HepG2 (cell line): ENCODE measurements around the gene ARID5B. TPM values are rescaled to one million over a fixed set of nuclear protein-coding genes. Genes with fewer than 3 reads are reported as not detected.

ENCODE experiments used
- ATAC-seq: fragments of 200-7000 bp; cut with Tn5 transposase; 3 replicates; pipeline ENCODE4 v1.9.1; 2020; ENCODE audit warnings: mild to moderate bottlenecking, moderate library complexity
- BruUV-seq: library from RNA; stranded (reverse); fragments of 400-500 nt; replicated peaks from 2 replicates; lab custom pipeline; 2021; lab: Mats Ljungman, UMichigan
- CTCF ChIA-PET: fragments of 300-600 bp; formaldehyde crosslinking; extraction: SDS; loops from one replicate; lab custom pipeline; 2021; ENCODE audit warnings: low total read pairs, inconsistent platforms, low intra/inter-chr PET ratio; lab: Yijun Ruan, JAX
- POLR2A ChIA-PET: fragments of 350-600 bp; sonication (Branson Sonifier 250); formaldehyde crosslinking; loops from one replicate; lab custom pipeline; 2020; ENCODE audit warnings: antibody characterized with exemption, inconsistent platforms; lab: Yijun Ruan, JAX
- DNase-seq: peaks from one replicate; pipeline ENCODE4 v3.0.0-alpha.2; 2015; ENCODE audit warnings: low spot score
- FAIRE-seq: peaks from 3 replicates; lab custom pipeline; 2011; peaks lifted over from hg19 to GRCh38; lab: Jason Lieb, UNC
- H2AFZ ChIP-seq: one replicate; pipeline ENCODE4 v1.6.1; 2011; ENCODE audit warnings: low read length, inconsistent platforms
- H3K27ac ChIP-seq: fragments of 300-600 bp; 3 replicates; pipeline ENCODE4 v1.8.0; 2011; ENCODE audit warnings: mixed run types, mild to moderate bottlenecking, mixed read lengths, low read length, inconsistent platforms; ENCODE audit not compliant: insufficient read depth; ENCODE audit errors: extremely low read length
- H3K27me3 ChIP-seq, 2 experiments: fragments of 200-600 bp in 1 of 2; 2 replicates in 1 of 2; 3 replicates in 1 of 2; pipeline versions ENCODE4 v1.6.0 to v1.8.0; 2011; ENCODE audit warnings: low read length in 2 of 2, mild to moderate bottlenecking in 2 of 2, moderate library complexity in 2 of 2, inconsistent platforms in 1 of 2; ENCODE audit not compliant: insufficient read depth in 2 of 2, control insufficient read depth in 1 of 2
- H3K36me3 ChIP-seq, 2 experiments: fragments of 200-600 bp in 1 of 2; replicated peaks in 1 of 2; 2 replicates in 1 of 2; 3 replicates in 1 of 2; pipeline versions ENCODE4 v1.5.1 to v1.8.0; 2011; ENCODE audit warnings: low read length in 2 of 2, inconsistent platforms in 1 of 2; ENCODE audit not compliant: insufficient read depth in 2 of 2, control insufficient read depth in 1 of 2
- H3K4me1 ChIP-seq: 2 replicates; pipeline ENCODE4 v1.5.1; 2012; ENCODE audit warnings: low read length, inconsistent platforms; ENCODE audit not compliant: insufficient read depth
- H3K4me2 ChIP-seq: 2 replicates; pipeline ENCODE4 v1.6.0; 2011; ENCODE audit warnings: low read depth, low read length, inconsistent platforms
- H3K4me3 ChIP-seq, 3 experiments: fragments of 200-600 bp in 1 of 3; sonication (generic), shearing (Covaris generic) in 1 of 3; replicated peaks in 1 of 3; 2 replicates each; pipeline ENCODE4 v1.5.1; 2011 to 2016; ENCODE audit warnings: low read length in 3 of 3, inconsistent platforms in 2 of 3, low read depth in 2 of 3, mild to moderate bottlenecking in 2 of 3, control low read depth in 1 of 3, mixed read lengths in 1 of 3; ENCODE audit not compliant: insufficient read depth in 1 of 3
- H3K79me2 ChIP-seq: one replicate; pipeline ENCODE4 v1.6.1; 2011; ENCODE audit warnings: low read length, inconsistent platforms; ENCODE audit not compliant: insufficient read depth
- H3K9ac ChIP-seq: 2 replicates; pipeline ENCODE4 v1.6.0; 2011; ENCODE audit warnings: mild to moderate bottlenecking, low read depth, low read length, inconsistent platforms; ENCODE audit not compliant: insufficient read depth
- H3K9me3 ChIP-seq: 2 replicates; pipeline ENCODE4 v1.5.1; 2012; ENCODE audit warnings: mild to moderate bottlenecking, low read length
- H4K20me1 ChIP-seq: 2 replicates; pipeline ENCODE4 v1.6.0; 2011; ENCODE audit warnings: inconsistent platforms, mild to moderate bottlenecking, low read length, moderate library complexity; ENCODE audit not compliant: insufficient read depth
- AHR ChIP-seq: IDR thresholded peaks from 2 replicates; pipeline ENCODE4 v1.6.1; 2018; ENCODE audit warnings: missing genetic modification reagents, missing compliant biosample characterization
- ATAD3A ChIP-seq: sonication (generic); formaldehyde crosslinking; IDR thresholded peaks from 2 replicates; pipeline ENCODE4 v1.4.0; 2020; ENCODE audit warnings: missing genetic modification reagents
- FOXK2 ChIP-seq: fragments of 450-650 bp; IDR thresholded peaks from 2 replicates; pipeline ENCODE4 v1.6.1; 2016
- HIVEP1 ChIP-seq: sonication (generic); formaldehyde crosslinking; IDR thresholded peaks from 2 replicates; pipeline ENCODE4 v1.4.0; 2020; ENCODE audit warnings: mild to moderate bottlenecking, missing genetic modification reagents
- JUND ChIP-seq: sonication (generic); formaldehyde crosslinking; IDR thresholded peaks from 2 replicates; pipeline ENCODE4 v1.8.0; 2022; ENCODE audit warnings: mild to moderate bottlenecking, missing genetic modification reagents
- KAT7 ChIP-seq: IDR thresholded peaks from 2 replicates; pipeline ENCODE4 v1.6.1; 2018; ENCODE audit warnings: borderline replicate concordance, missing compliant biosample characterization
- MAFF ChIP-seq: IDR thresholded peaks from 2 replicates; pipeline ENCODE4 v1.6.1; 2011; ENCODE audit warnings: low read depth, low read length, improper control_type of control experiment
- MAFK ChIP-seq, 2 experiments: IDR thresholded peaks in 1 of 2; conservative IDR thresholded peaks in 1 of 2; 2 replicates each; pipeline ENCODE4 v1.6.1; 2011; ENCODE audit warnings: improper control_type of control experiment in 2 of 2, low read length in 2 of 2
- MNT ChIP-seq: fragments of 450-650 bp; IDR thresholded peaks from 2 replicates; pipeline ENCODE4 v1.6.1; 2016
- PREB ChIP-seq: sonication (generic); formaldehyde crosslinking; IDR thresholded peaks from 2 replicates; pipeline ENCODE4 v1.4.0; 2020; ENCODE audit warnings: missing genetic modification reagents
- RARG ChIP-seq: sonication (generic); formaldehyde crosslinking; IDR thresholded peaks from 2 replicates; pipeline ENCODE4 v1.4.0; 2020; ENCODE audit warnings: low read depth, mild to moderate bottlenecking, missing genetic modification reagents
- SMC3 ChIP-seq: IDR thresholded peaks from 2 replicates; pipeline ENCODE4 v1.6.1; 2011; ENCODE audit warnings: low read length, improper control_type of control experiment
- TCF12 ChIP-seq, 2 experiments: fragments of 450-650 bp in 1 of 2; sonication (generic) in 1 of 2; formaldehyde crosslinking in 1 of 2; IDR thresholded peaks; 2 replicates each; pipeline versions ENCODE4 v1.6.1 to v1.8.0; 2017 to 2022; ENCODE audit warnings: antibody characterized with exemption in 1 of 2, mild to moderate bottlenecking in 1 of 2, missing genetic modification reagents in 1 of 2, moderate library complexity in 1 of 2
- ZFP36 ChIP-seq: fragments of 150-350 bp; IDR thresholded peaks from 2 replicates; pipeline ENCODE4 v1.6.1; 2018; ENCODE audit warnings: borderline replicate concordance, low read length, low read depth; ENCODE audit not compliant: partially characterized antibody
- ZFP62 ChIP-seq: sonication (generic); formaldehyde crosslinking; IDR thresholded peaks from 2 replicates; pipeline ENCODE4 v1.4.0; 2020; ENCODE audit warnings: missing genetic modification reagents
- ZNF350 ChIP-seq: sonication (generic); formaldehyde crosslinking; IDR thresholded peaks from 2 replicates; pipeline ENCODE4 v1.4.0; 2020; ENCODE audit warnings: mild to moderate bottlenecking, low read depth, missing genetic modification reagents, borderline replicate concordance
- ZNF460 ChIP-seq: sonication (generic); formaldehyde crosslinking; IDR thresholded peaks from 2 replicates; pipeline ENCODE4 v1.5.1; 2020; ENCODE audit warnings: missing genetic modification reagents, mild to moderate bottlenecking, borderline replicate concordance
- ZNF510 ChIP-seq: sonication (generic); formaldehyde crosslinking; IDR thresholded peaks from 2 replicates; pipeline ENCODE4 v1.4.0; 2020; ENCODE audit warnings: low read depth, mild to moderate bottlenecking, missing genetic modification reagents
- ZNF776 ChIP-seq: sonication (generic); formaldehyde crosslinking; IDR thresholded peaks from 2 replicates; pipeline ENCODE4 v1.4.0; 2020; ENCODE audit warnings: mild to moderate bottlenecking, missing genetic modification reagents
- WGBS: methylation state at CpG from one replicate; pipeline ENCODE4 v1.1.6; 2017; ENCODE audit warnings: low lambda C conversion rate; 5-methylcytosine and 5-hydroxymethylcytosine counted together
- in situ Hi-C: cut with HindIII; loops from 2 replicates; pipeline ENCODE4 v1.10.0; 2017; ENCODE audit warnings: low pct_unique_long_range_greater_than_20kb; ENCODE audit not compliant: extremely low pct_ligation_motif_present
- intact Hi-C: fragments of 100-400 bp; cut with micrococcal nuclease; formaldehyde crosslinking; loops from one replicate; pipeline ENCODE4 v1.10.0; 2022; ENCODE audit not compliant: unreplicated experiment
- polyA plus RNA-seq, 8 experiments: library from polyadenylated mRNA; depleted of rRNA in 3 of 8; stranded (reverse) in 7 of 8; unstranded in 1 of 8; fragments of >200 nt; fragmentation: Illumina TruSeq in 4 of 8; extraction: Trizol in 4 of 8; gene quantifications; 2 replicates each; pipeline versions ENCODE4 v1.2.1 to v1.2.3, GENCODE V29; 2011 to 2016; ENCODE audit warnings: low read depth in 4 of 8, missing spikeins in 1 of 8, mixed read lengths in 1 of 8; ENCODE audit not compliant: insufficient read depth in 1 of 8
- total RNA-seq, 5 experiments: library from RNA; depleted of rRNA; stranded (reverse); fragments of >200 nt; fragmentation: Illumina TruSeq; extraction: Trizol; gene quantifications; 2 replicates each; pipeline ENCODE4 v1.2.3, GENCODE V29; 2016; ENCODE audit warnings: low read depth in 1 of 5

ARID5B gene
- total and polyA plus RNA-seq, 2 of the 13 experiments (the other 11 are each of a cell fraction or from before 2014, with no cell fraction given), result 6.2 to 21.1 TPM

GRCh38 chr10:62053860-62054259 is 152.4 kb downstream of the ARID5B start:
- in situ Hi-C loops, result no loop called here
- CTCF ChIA-PET, result no interaction called here
- FAIRE-seq, result no peak

GRCh38 chr10:62054408-62054807 is 152.9 kb downstream of the ARID5B start:
- ATAC-seq, result no peak
- H3K36me3 ChIP-seq, result peaks cover 21 to 60% of the 10 kb centered on the region in 2 experiments
- no peak overlapping the region for H2AFZ ChIP-seq
- H3K27me3 ChIP-seq, result no peaks in the 10 kb centered on the region; a peak in 1 of 5 replicates
- TF ChIP-seq SMC3 (no peak), RARG (CRISPR knock-in tag) (no peak), AHR (CRISPR knock-in tag) (no peak), JUND (CRISPR knock-in tag) (no peak), ZNF350 (CRISPR knock-in tag) (no peak), ATAD3A (no peak), PREB (CRISPR knock-in tag) (no peak), FOXK2 (no peak), KAT7 (CRISPR knock-in tag) (no peak), ZNF510 (CRISPR knock-in tag) (no peak), ZNF460 (CRISPR knock-in tag) (no peak), ZFP36 (no peak), MNT (no peak), TCF12 (IDR thresholded peaks at IDR 0.05) (no peak), TCF12 (CRISPR knock-in tag; IDR thresholded peaks at IDR 0.05) (no peak), ZFP62 (CRISPR knock-in tag) (no peak), ZNF776 (no peak)
- no peak overlapping the region for H3K4me3 ChIP-seq
- ChIA-PET POLR2A (interaction anchor here (1.0 to 3.5 kb wide), 4 partner anchors 16 to 151 kb away, joined by 3 to 9 read pairs (median 3); no protein-coding TSS in a partner anchor), CTCF (no interaction called here)
- intact Hi-C loops (no loop called here), in situ Hi-C loops (no loop called here)
- H3K9me3 ChIP-seq, result no peaks in the 10 kb centered on the region
- H3K79me2 ChIP-seq, result peaks cover 74% of the 10 kb centered on the region
- DNase-seq, result no peak
- H4K20me1 ChIP-seq, result peaks cover 26% of the 10 kb centered on the region
- BruUV-seq, result no TSS peak
- no peak overlapping the region for H3K27ac ChIP-seq
- no peak for FAIRE-seq
- peaks cover 90% of the 10 kb centered on the region for H3K4me1 ChIP-seq
- H3K9ac ChIP-seq, result peak overlapping the region; percentile 26
- H3K4me2 ChIP-seq, result peak overlapping the region; percentile 46; the same call in 1 of the 2 replicates

More at GRCh38 chr10:62053860-62054259, 152.4 kb downstream of the ARID5B start:
- Histone ChIP-seq H3K79me2 (peaks cover 77% of the 10 kb centered on the region), H3K9ac (no peak overlapping the region), H3K9me3 (no peaks in the 10 kb centered on the region), H3K4me3 (no peak overlapping the region), H4K20me1 (peaks cover 26% of the 10 kb centered on the region)
- WGBS, result 71% methylated on average over 2 of the region's 2 CpGs
- DNase-seq, result no peak
- peak; percentile 40 to 41 for TF ChIP-seq MAFK (conservative IDR thresholded peaks at IDR 0.05 in 1 of 2, IDR thresholded peaks at IDR 0.05 in 1 of 2; ENCODE audit: low read length in 2 of 2)
- no peak for TF ChIP-seq HIVEP1 (CRISPR knock-in tag)
- 0 out of 2 replicates have a peak, but pooled peaks have one; percentile 18 for TF ChIP-seq MAFF
- TF ChIP-seq, all 625 proteins: peak for 2
- BruUV-seq, result no TSS peak
- Histone ChIP-seq H3K27ac (no peak overlapping the region), H3K4me1 (peaks cover 86% of the 10 kb centered on the region), H3K36me3 (peaks cover 19 to 54% of the 10 kb centered on the region in 2 experiments), H3K4me2 (peak overlapping the region; percentile 43), H2AFZ (no peak overlapping the region), H3K27me3 (no peaks in the 10 kb centered on the region; a peak in 1 of 5 replicates)
- intact Hi-C loops, result no loop called here
- POLR2A ChIA-PET, result interaction anchor here (1.0 to 3.5 kb wide), 3 partner anchors 15 to 151 kb away, joined by 3 to 9 read pairs (median 3); no protein-coding TSS in a partner anchor
- no peak for ATAC-seq
